GM21723 (cell line): ENCODE measurements around the gene RAB25.

ENCODE experiments used
- ATAC-seq: cut with Tn5 transposase; IDR thresholded peaks from one replicate; pipeline ENCODE4 v1.9.1; 2021; ENCODE audit warnings: mild to moderate bottlenecking, moderate library complexity; ENCODE audit not compliant: unreplicated experiment

Gene RAB25

GRCh38 chr1:156100205-156100995, 39.4 kb downstream of the RAB25 start:
- no peak for ATAC-seq

DNA sequence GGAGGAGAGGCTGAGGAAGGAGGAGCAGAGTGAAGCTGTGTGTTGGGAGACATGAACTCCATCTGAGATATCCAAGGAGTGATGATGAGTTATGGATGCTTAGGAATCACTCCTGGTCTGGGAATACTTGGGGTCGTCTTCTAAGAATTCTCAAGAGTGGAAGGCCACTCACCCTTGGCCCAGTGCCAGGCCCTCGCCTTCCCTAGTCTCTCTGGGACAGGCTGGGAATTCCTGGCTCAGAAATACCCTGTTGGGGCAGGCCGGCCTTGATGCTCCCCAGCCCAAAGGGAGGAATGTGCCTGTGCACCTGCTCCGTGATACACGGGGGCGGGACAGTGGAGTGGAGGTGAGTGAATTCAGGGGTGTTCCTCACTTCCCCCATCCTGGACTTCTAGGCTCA, 40.9 kb downstream of the RAB25 start:
- ATAC-seq = no peak

GRCh38 chr1:156102633-156103511, 41.9 kb downstream of the RAB25 start:
- no peak for ATAC-seq

GRCh38 chr1:156103521-156103947, 42.6 kb downstream of the RAB25 start:
- no peak for ATAC-seq

- no peak for ATAC-seq
Observed at GRCh38 chr1:156104065-156104810, 43.3 kb downstream of the RAB25 start.

- ATAC-seq = no peak
Observed at GRCh38 chr1:156104861-156105832, 44.2 kb downstream of the RAB25 start.

GRCh38 chr1:156106624-156107488, 45.9 kb downstream of the RAB25 start:
- no peak for ATAC-seq

GRCh38 chr1:156108057-156108456, 47.1 kb downstream of the RAB25 start:
- no peak for ATAC-seq

DNA sequence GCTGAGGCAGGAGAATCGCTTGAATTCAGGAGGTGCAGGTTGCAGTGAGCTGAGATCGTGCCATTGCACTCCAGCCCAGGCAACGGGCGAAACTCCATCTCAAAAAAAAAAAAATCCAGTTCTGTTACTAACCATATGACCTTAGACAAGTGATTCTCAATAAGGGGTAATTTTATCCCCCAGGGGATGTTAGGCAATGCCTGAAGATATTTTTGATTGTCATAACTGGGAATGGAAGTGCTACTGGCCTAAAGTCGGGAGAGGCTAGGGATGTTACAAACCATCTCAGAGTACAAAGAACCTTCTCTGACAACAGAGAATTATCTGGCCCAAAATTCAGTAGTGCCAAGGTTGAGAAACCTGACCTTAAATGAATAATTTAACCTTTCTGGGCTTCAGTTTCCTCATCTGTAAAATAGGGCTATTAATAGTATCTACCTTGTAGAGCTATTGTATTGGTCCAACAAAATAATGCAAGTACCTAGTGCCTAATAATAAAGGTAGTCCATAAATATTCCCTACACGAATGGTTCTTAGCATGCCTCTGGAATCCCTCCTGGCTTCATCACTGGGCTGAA, 47.8 kb downstream of the RAB25 start:
- no peak for ATAC-seq

DNA sequence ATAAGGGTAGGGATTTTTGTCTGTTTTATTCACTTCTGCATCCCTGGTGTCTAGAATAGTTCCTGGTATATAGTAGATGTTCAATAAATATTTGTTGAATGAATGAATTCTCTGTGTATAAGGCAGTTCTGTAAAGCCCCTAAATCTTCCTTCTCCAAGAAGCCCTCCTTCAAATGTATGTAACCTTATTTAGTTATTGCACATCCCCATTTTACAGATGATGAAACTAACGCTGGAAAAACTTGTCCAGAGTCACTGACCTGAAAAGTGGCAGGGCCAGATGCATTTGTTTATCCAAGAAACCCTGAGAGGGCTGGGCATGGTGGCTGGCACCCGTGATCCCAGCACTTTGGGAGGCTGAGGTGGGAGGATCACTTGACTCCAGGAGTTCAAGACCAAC, 49.3 kb downstream of the RAB25 start:
- ATAC-seq = no peak

- no peak for ATAC-seq
Observed at GRCh38 chr1:156111355-156111962, 50.5 kb downstream of the RAB25 start.

DNA sequence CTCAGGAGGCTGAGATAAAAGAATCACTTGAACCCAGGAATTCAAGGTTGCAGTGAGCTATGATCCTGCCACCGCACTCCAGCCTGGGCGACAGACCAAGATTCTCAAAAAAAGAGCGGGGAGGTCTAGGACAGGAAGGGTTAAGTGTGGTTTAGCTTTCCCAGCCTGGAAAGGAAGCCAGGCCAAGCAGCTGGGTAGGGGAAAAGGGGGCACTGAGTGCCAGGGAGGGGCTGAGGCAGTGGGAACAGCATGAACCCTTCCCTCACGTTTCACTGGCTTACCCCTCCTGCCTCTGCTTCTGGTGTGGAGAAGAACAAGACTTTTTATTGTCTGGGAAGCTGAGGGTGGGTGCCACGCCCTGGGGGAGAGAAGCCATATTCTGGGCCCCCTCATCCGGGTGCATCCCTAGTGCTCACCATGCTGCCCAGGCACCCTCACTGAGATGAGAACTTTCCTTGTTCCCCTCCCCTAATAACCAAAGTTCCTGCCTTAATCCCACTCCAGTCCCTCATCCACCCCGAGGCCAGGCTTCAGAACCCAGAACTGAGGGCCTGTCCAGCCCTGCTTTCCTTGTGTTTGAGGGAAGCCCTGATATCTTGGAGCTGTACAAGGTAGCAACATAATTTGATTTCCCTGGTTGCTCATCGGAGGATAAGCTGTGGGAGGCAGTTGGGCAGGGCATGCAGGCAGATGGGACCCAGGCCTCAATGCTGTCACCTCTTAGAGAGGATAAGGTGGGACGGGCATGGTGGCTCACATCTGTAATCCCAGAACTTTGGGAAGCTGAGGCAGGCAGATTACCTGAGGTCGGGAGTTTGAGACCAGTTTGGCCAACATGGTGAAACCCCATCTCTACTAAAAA, 51.5 kb downstream of the RAB25 start:
- ATAC-seq = no peak

DNA sequence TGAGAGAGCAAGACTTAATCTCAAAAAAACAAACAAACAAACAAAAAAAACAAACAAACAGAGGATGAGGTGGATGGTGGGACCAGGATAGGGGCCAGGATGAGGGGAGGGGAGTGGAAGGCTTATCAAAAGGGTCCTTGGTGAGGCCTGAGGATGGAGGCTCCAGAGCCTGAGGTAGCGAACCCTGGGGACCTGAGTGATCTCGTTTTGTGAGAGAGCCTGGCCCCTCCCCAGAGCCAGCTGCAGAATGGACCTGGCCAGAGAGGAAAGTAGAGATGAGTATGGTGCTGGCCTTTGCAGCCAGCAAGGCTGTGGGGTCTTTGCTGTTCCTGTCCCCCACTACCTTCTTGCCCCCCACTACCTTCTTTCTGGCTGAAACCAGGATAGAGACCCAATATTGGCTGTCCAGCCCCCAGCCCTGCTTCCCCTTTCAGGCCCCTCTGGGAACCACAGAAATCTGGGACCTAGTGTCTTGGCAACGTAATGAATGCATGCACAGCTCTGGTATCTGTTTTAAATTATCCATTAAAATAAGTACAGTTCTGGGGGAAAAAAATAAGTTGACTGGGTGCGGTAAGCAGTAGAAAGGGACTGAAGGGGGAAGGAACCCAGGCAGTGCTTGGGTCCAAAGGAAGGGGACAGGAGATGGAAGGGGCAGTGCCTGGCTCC, 52.5 kb downstream of the RAB25 start:
- ATAC-seq = no peak

- peak; percentile 72 for ATAC-seq
Observed at GRCh38 chr1:156114101-156114918, 53.4 kb downstream of the RAB25 start, which contains the start of gene LMNA. Gene LMNA, plus strand, starts transcription at chr1:156114711. Its CDS starts 208 bp downstream, at chr1:156114919.

DNA sequence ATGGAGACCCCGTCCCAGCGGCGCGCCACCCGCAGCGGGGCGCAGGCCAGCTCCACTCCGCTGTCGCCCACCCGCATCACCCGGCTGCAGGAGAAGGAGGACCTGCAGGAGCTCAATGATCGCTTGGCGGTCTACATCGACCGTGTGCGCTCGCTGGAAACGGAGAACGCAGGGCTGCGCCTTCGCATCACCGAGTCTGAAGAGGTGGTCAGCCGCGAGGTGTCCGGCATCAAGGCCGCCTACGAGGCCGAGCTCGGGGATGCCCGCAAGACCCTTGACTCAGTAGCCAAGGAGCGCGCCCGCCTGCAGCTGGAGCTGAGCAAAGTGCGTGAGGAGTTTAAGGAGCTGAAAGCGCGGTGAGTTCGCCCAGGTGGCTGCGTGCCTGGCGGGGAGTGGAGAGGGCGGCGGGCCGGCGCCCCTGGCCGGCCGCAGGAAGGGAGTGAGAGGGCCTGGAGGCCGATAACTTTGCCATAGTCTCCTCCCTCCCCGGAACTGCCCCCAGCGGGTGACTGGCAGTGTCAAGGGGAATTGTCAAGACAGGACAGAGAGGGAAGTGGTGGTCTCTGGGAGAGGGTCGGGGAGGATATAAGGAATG, 54.1 kb downstream of the RAB25 start:
- ATAC-seq = peak; percentile 16
